Measurements from ENCODE around the gene FBXL20. TPM values are rescaled to one million over a fixed set of nuclear protein-coding genes. Genes with fewer than 3 reads are reported as not detected.
"Not testable (repeated sequence)": the region's sequence is repeated elsewhere in the genome, so short reads cannot be mapped to it uniquely, and the experiment has no call there.

The FBXL20 gene
- total and polyA plus RNA-seq, 2 donors: 4.0 to 18.6 TPM

DNA sequence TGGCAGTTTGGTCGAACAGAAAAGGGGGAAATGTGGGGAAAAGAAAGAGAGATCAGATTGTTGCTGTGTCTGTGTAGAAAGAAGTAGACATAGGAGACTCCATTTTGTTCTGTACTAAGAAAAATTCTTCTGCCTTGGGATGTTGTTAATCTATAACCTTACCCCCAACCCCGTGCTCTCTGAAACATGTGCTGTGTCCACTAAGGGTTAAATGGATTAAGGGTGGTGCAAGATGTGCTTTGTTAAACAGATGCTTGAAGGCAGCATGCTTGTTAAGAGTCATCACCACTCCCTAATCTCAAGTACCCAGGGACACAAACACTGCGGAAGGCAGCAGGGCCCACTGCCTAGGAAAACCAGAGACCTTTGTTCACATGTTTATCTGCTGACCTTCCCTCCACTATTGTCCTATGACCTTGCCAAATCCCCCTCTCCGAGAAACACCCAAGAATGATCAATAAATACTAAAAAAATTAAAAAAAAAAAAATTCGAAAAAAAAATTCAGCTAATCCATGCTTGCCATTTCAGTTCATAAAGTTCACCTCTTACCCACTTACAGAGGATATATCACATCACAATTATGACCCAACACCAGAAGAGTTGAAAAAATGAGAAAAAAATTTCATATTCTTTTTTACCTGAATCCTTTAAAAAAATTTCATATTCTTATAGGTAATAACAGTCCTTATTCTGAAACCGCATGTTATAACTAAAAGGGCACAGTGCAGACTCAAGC, 67.2 kb downstream of the FBXL20 start:
- H3K4me1 ChIP-seq (ENCODE audit: insufficient read depth); DNase-seq (ENCODE audit: extremely low spot score); H3K4me3 ChIP-seq (ENCODE audit: low read depth, low read length); H3K27ac ChIP-seq (ENCODE audit: low read depth); H3K36me3 ChIP-seq (ENCODE audit: insufficient read depth): not testable (repeated sequence)
- 83% methylated on average over 6 of the region's 6 CpGs for WGBS

- Histone ChIP-seq H3K27ac (ENCODE audit: low read depth) (no peak overlapping the region), H3K4me3 (ENCODE audit: low read depth, low read length) (no peak overlapping the region), H3K36me3 (ENCODE audit: insufficient read depth) (no peaks in the 10 kb centered on the region), H3K4me1 (ENCODE audit: insufficient read depth) (no peaks in the 10 kb centered on the region)
- no peak for DNase-seq (ENCODE audit: extremely low spot score)
- WGBS: 83% methylated on average over 5 of the region's 5 CpGs
These were observed 69.3 kb downstream of the FBXL20 start for GRCh38 chr17:39332092-39332491.

DNA sequence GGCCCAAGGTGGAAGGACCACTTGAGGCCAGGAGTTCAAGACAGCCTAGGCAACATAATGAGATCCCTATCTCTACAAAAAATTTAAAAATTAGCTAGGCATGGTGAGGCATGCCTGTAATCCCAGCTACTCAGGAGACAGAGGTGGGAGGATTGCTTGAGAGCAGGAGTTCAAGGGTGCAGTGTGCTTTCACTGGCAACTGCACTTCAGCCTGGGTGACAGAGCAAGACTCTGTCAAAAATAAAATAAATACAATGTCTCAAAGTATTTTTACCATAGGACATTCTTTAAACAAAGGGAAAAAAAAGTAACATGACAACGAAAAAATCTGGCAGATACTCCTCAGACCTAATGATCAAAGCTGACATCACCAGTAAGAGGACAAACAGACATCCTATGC, 72.6 kb downstream of the FBXL20 start:
- H3K4me3 ChIP-seq (ENCODE audit: low read depth, low read length): no peak overlapping the region

GRCh38 chr17:39327109-39327508, 74.3 kb downstream of the FBXL20 start:
- DNase-seq (ENCODE audit: extremely low spot score): no peak
- 83% methylated on average over 4 of the region's 4 CpGs for WGBS
- H3K27ac ChIP-seq (ENCODE audit: low read depth): no peak overlapping the region
- no peak overlapping the region for H3K4me3 ChIP-seq (ENCODE audit: low read depth, low read length)
- H3K36me3 ChIP-seq (ENCODE audit: insufficient read depth): no peaks in the 10 kb centered on the region
- H3K4me1 ChIP-seq (ENCODE audit: insufficient read depth): no peaks in the 10 kb centered on the region

More for the DNA sequence above, 72.6 kb downstream of the FBXL20 start:
- Histone ChIP-seq H3K36me3 (ENCODE audit: insufficient read depth) (no peaks in the 10 kb centered on the region), H3K4me1 (ENCODE audit: insufficient read depth) (no peaks in the 10 kb centered on the region), H3K27ac (ENCODE audit: low read depth) (no peak overlapping the region)
- 44% methylated on average over 1 of the region's 1 CpG for WGBS
- no peak for DNase-seq (ENCODE audit: extremely low spot score)

GRCh38 chr17:39325528-39326240, 75.7 kb downstream of the FBXL20 start:
- H3K36me3 ChIP-seq (ENCODE audit: insufficient read depth): no peaks in the 10 kb centered on the region
- WGBS: 80% methylated on average over 4 of the region's 4 CpGs
- DNase-seq (ENCODE audit: extremely low spot score): no peak
- no peak overlapping the region for H3K4me3 ChIP-seq (ENCODE audit: low read depth, low read length)
- H3K27ac ChIP-seq (ENCODE audit: low read depth): no peak overlapping the region
- no peaks in the 10 kb centered on the region for H3K4me1 ChIP-seq (ENCODE audit: insufficient read depth)

- DNase-seq (ENCODE audit: extremely low spot score): no peak
- 94% methylated on average over 8 of the region's 8 CpGs for WGBS
These were observed 82.8 kb downstream of the FBXL20 start for GRCh38 chr17:39318636-39319035.

GRCh38 chr17:39306509-39307212, 94.8 kb downstream of the FBXL20 start:
- Histone ChIP-seq H3K4me1 (ENCODE audit: insufficient read depth) (no peaks in the 10 kb centered on the region), H3K27ac (ENCODE audit: low read depth) (no peak overlapping the region), H3K36me3 (ENCODE audit: insufficient read depth) (no peaks in the 10 kb centered on the region), H3K4me3 (ENCODE audit: low read depth, low read length) (no peak overlapping the region)
- WGBS: 44% methylated on average over 3 of the region's 3 CpGs
- DNase-seq (ENCODE audit: extremely low spot score): no peak

More at GRCh38 chr17:39318636-39319035, 82.8 kb downstream of the FBXL20 start:
- no peak overlapping the region for H3K4me3 ChIP-seq (ENCODE audit: low read depth, low read length)
- no peaks in the 10 kb centered on the region for H3K36me3 ChIP-seq (ENCODE audit: insufficient read depth)
- no peaks in the 10 kb centered on the region for H3K4me1 ChIP-seq (ENCODE audit: insufficient read depth)
- no peak overlapping the region for H3K27ac ChIP-seq (ENCODE audit: low read depth)

GRCh38 chr17:39305978-39306377, 95.4 kb downstream of the FBXL20 start:
- no peak overlapping the region for H3K4me3 ChIP-seq (ENCODE audit: low read depth, low read length)
- H3K4me1 ChIP-seq (ENCODE audit: insufficient read depth): no peaks in the 10 kb centered on the region
- H3K27ac ChIP-seq (ENCODE audit: low read depth): no peak overlapping the region
- no peaks in the 10 kb centered on the region for H3K36me3 ChIP-seq (ENCODE audit: insufficient read depth)
- 61% methylated on average over 7 of the region's 7 CpGs for WGBS
- no peak for DNase-seq (ENCODE audit: extremely low spot score)

DNA sequence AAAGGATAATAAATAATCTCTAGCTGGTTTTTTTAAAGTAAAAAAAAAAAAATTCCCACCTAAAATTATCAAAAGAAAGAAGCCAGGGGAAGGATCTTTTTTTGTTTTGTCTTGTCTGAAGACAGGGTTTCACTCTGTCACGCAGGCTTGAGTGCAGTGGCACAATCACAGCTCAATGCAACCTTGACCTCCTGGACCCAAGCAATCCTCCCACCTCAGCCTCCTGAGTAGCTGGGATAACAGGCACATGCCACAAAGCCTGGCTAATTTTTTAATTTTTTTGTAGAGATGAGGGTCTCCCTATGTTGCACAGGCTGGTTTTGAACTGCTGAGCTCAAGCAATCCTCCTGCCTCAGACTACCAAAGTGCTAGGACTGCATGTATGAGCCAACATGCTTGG, 97.2 kb downstream of the FBXL20 start:
- Histone ChIP-seq H3K27ac (ENCODE audit: low read depth) (no peak overlapping the region), H3K4me1 (ENCODE audit: insufficient read depth) (no peaks in the 10 kb centered on the region), H3K36me3 (ENCODE audit: insufficient read depth) (no peaks in the 10 kb centered on the region), H3K4me3 (ENCODE audit: low read depth, low read length) (no peak overlapping the region)
- no peak for DNase-seq (ENCODE audit: extremely low spot score)
- WGBS: 93% methylated on average over 1 of the region's 1 CpG

DNA sequence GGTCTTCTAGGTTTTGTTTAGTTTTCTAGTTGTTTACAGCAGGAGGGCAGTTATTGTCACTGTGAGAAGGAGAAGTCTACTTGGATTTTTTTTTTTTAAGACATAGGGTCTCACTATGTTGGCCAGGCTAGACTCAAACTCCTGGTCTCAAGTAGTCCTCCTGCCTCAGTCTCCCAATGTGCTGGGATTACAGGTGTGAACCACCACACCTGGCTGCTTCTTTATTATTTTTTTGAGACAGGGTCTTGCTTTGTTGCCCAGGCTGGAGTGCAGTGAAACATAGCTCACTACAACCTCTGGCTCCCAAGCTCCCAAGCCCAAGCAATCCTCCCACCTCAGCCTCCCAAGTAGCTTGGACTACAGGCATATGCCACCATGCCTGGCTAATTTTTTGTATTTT, 107.4 kb downstream of the FBXL20 start:
- DNase-seq (ENCODE audit: extremely low spot score): no peak
- H3K36me3 ChIP-seq (ENCODE audit: insufficient read depth): peaks cover 5% of the 10 kb centered on the region
- no peaks in the 10 kb centered on the region for H3K4me1 ChIP-seq (ENCODE audit: insufficient read depth)
- no peak overlapping the region for H3K27ac ChIP-seq (ENCODE audit: low read depth)
- no peak overlapping the region for H3K4me3 ChIP-seq (ENCODE audit: low read depth, low read length)

DNA sequence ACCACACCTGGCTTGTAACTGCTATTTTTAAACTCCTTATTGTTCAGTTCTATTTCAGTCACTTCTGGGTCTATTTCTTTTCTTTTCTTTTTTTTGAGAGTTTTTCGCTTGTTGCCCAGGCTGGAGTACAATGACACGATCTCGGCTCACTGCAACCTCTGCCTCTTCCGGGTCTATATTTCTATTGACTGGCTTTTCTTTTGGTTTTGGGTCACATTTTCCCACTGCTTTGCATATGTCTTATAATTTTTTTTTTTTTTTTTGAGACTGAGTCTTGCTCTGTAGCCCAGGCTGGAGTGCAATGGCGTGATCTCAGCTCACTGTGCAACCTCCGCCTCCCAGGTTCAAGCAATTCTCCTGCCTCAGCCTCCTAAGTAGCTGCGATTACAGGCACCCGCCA, 108.9 kb downstream of the FBXL20 start:
- not testable (repeated sequence) for H3K36me3 ChIP-seq (ENCODE audit: insufficient read depth); DNase-seq (ENCODE audit: extremely low spot score); H3K27ac ChIP-seq (ENCODE audit: low read depth); H3K4me3 ChIP-seq (ENCODE audit: low read depth, low read length); H3K4me1 ChIP-seq (ENCODE audit: insufficient read depth)
- 98% methylated on average over 8 of the region's 8 CpGs for WGBS

GRCh38 chr17:39286513-39286912, 114.9 kb downstream of the FBXL20 start:
- whole genome bisulfite sequencing: 97% methylated on average over 3 of the region's 3 CpGs
- H3K36me3 ChIP-seq (ENCODE audit: insufficient read depth); H3K27ac ChIP-seq (ENCODE audit: low read depth); H3K4me3 ChIP-seq (ENCODE audit: low read depth, low read length); H3K4me1 ChIP-seq (ENCODE audit: insufficient read depth); DNase-seq (ENCODE audit: extremely low spot score): not testable (repeated sequence)

GRCh38 chr17:39284685-39285084, 116.7 kb downstream of the FBXL20 start:
- Histone ChIP-seq H3K27ac (ENCODE audit: low read depth) (no peak overlapping the region), H3K4me1 (ENCODE audit: insufficient read depth) (no peaks in the 10 kb centered on the region), H3K36me3 (ENCODE audit: insufficient read depth) (peaks cover 3% of the 10 kb centered on the region), H3K4me3 (ENCODE audit: low read depth, low read length) (no peak overlapping the region)
- WGBS: 95% methylated on average over 5 of the region's 5 CpGs
- no peak for DNase-seq (ENCODE audit: extremely low spot score)

GRCh38 chr17:39283896-39284295, 117.5 kb downstream of the FBXL20 start:
- peaks cover 3% of the 10 kb centered on the region for H3K36me3 ChIP-seq (ENCODE audit: insufficient read depth)
- H3K4me1 ChIP-seq (ENCODE audit: insufficient read depth): no peaks in the 10 kb centered on the region
- 73% methylated on average over 1 of the region's 1 CpG for WGBS
- H3K27ac ChIP-seq (ENCODE audit: low read depth): no peak overlapping the region
- DNase-seq (ENCODE audit: extremely low spot score): no peak
- H3K4me3 ChIP-seq (ENCODE audit: low read depth, low read length): no peak overlapping the region

Data from urinary bladder (tissue), 4 donors.